ENCODE results near the gene SLC4A4.

SLC4A4 gene

GRCh38 chr4:71333368-71333767, 5.5 kb upstream of the SLC4A4 start:
- H3K4me3 ChIP-seq (ENCODE audit: low read depth, low read length) = no peak overlapping the region
- no peak for TF ChIP-seq CTCF (IDR thresholded peaks at IDR 0.05; ENCODE audit: low read depth, low read length, missing control alignments)
- DNase-seq (ENCODE audit: low read depth) = no peak

- DNase-seq (ENCODE audit: low read depth) = no peak
Observed at GRCh38 chr4:71333960-71334359, 4.9 kb upstream of the SLC4A4 start.

GRCh38 chr4:71334465-71334882, 4.3 kb upstream of the SLC4A4 start:
- no peak for DNase-seq (ENCODE audit: low read depth)
- no peak for TF ChIP-seq CTCF (IDR thresholded peaks at IDR 0.05; ENCODE audit: low read depth, low read length, missing control alignments)

More at GRCh38 chr4:71333960-71334359, 4.9 kb upstream of the SLC4A4 start:
- no peak for TF ChIP-seq CTCF (IDR thresholded peaks at IDR 0.05; ENCODE audit: low read depth, low read length, missing control alignments)
- H3K4me3 ChIP-seq (ENCODE audit: low read depth, low read length) = no peak overlapping the region

GRCh38 chr4:71343670-71344466, 5.0 kb downstream of the SLC4A4 start:
- no peak for DNase-seq (ENCODE audit: low read depth)
- H3K4me3 ChIP-seq (ENCODE audit: low read depth, low read length) = no peak overlapping the region

More at GRCh38 chr4:71334465-71334882, 4.3 kb upstream of the SLC4A4 start:
- H3K4me3 ChIP-seq (ENCODE audit: low read depth, low read length) = no peak overlapping the region

GRCh38 chr4:71346710-71347109, 7.9 kb downstream of the SLC4A4 start:
- TF ChIP-seq CTCF (IDR thresholded peaks at IDR 0.05; ENCODE audit: low read depth, low read length, missing control alignments) = no peak
- DNase-seq (ENCODE audit: low read depth) = no peak
- no peak overlapping the region for H3K4me3 ChIP-seq (ENCODE audit: low read depth, low read length)

More at GRCh38 chr4:71343670-71344466, 5.0 kb downstream of the SLC4A4 start:
- TF ChIP-seq CTCF (IDR thresholded peaks at IDR 0.05; ENCODE audit: low read depth, low read length, missing control alignments) = no peak

GRCh38 chr4:71348586-71348985, 9.8 kb downstream of the SLC4A4 start:
- DNase-seq (ENCODE audit: low read depth) = no peak
- H3K4me3 ChIP-seq (ENCODE audit: low read depth, low read length) = no peak overlapping the region
- TF ChIP-seq CTCF (IDR thresholded peaks at IDR 0.05; ENCODE audit: low read depth, low read length, missing control alignments) = no peak

GRCh38 chr4:71355045-71355444, 16.2 kb downstream of the SLC4A4 start:
- TF ChIP-seq CTCF (IDR thresholded peaks at IDR 0.05; ENCODE audit: low read depth, low read length, missing control alignments) = no peak
- H3K4me3 ChIP-seq (ENCODE audit: low read depth, low read length) = no peak overlapping the region
- no peak for DNase-seq (ENCODE audit: low read depth)
